ENCODE measurements around the gene USF2.

USF2 gene

DNA sequence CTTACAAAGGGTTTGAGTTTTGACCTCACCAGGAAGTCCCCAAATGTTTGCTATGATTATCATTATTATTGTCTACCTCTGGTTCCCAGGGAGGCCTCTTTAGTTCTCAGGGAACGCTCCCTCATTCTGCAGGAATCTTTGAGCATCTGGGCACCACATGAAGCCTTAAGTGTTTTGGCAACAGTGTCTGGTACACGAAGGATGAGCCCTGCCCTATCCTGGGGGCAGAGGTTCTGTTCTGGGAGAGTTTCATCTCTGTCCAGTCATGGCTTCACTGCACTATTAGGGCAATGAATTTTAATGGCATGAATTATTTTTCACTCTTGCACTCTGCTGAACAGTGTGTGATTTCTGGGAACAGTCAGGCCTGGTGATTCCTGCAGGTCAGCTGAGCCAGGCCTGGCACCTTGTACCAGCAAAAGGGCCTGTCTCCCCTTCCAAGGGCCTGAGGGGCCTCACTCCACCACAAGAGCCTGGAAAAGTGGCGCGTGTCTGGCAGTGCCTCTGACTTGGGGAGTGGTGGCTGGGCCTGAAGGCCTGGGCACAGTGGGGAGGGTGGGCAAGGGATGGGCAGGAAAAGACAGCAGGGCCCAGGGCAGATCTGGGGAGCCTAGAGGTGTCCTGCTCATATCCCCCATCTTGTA, 44.8 kb upstream of the USF2 start:
- no peak overlapping the region for H3K4me3 ChIP-seq (ENCODE audit: low read length)
- DNase-seq (ENCODE audit: low read depth): no peak
- TF ChIP-seq, protein P1, sequence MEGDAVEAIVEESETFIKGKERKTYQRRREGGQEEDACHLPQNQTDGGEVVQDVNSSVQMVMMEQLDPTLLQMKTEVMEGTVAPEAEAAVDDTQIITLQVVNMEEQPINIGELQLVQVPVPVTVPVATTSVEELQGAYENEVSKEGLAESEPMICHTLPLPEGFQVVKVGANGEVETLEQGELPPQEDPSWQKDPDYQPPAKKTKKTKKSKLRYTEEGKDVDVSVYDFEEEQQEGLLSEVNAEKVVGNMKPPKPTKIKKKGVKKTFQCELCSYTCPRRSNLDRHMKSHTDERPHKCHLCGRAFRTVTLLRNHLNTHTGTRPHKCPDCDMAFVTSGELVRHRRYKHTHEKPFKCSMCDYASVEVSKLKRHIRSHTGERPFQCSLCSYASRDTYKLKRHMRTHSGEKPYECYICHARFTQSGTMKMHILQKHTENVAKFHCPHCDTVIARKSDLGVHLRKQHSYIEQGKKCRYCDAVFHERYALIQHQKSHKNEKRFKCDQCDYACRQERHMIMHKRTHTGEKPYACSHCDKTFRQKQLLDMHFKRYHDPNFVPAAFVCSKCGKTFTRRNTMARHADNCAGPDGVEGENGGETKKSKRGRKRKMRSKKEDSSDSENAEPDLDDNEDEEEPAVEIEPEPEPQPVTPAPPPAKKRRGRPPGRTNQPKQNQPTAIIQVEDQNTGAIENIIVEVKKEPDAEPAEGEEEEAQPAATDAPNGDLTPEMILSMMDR (conservative IDR thresholded peaks at IDR 0.05; ENCODE audit: low read depth, low read length): no peak

DNA sequence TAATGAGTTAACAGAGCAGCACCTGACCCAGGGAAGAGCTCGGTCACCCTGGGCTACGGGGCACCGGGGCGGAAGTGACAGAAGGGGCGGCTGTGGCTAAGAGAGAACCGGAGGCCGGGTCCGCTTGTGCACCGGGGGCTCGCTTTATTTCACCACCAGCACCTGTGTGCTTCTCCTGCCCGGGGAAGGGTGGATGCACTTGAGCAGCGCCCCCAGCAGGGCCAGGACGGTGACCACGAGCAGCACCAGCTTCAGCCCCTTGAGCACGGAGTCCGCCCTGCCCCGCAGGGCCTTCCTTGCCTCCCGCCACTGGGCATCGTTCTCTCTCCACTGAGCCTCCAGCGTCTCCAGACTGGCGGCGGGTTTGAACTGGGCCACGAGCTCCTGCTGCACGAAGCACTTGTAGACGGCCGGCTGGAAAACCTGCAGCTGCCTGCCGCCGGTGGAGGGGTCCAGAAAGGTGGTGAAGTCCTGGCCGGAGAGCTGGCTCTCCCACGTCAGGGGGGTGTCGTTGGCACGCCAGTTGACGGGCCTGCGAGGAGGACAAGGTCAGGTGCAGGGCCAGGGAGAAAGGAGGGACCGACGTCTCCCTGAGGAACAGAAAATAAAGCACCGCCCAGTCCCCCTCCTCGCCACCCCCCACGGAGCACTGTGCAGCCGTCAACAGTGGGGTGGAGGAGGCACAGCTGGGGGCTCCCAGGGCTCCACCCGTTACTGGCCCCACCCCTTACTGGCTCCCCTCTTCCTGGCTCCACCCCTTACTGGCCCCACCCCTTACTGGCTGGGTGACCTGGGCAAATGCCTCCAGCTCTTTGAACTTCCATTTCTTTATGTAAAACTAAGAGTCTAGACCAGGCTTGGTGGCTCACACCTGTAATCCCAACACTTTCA, 43.8 kb upstream of the USF2 start:
- TF ChIP-seq, protein P1 (conservative IDR thresholded peaks at IDR 0.05; ENCODE audit: low read depth, low read length): peak; percentile 8
- H3K4me3 ChIP-seq (ENCODE audit: low read length): no peak overlapping the region
- DNase-seq (ENCODE audit: low read depth): no peak

DNA sequence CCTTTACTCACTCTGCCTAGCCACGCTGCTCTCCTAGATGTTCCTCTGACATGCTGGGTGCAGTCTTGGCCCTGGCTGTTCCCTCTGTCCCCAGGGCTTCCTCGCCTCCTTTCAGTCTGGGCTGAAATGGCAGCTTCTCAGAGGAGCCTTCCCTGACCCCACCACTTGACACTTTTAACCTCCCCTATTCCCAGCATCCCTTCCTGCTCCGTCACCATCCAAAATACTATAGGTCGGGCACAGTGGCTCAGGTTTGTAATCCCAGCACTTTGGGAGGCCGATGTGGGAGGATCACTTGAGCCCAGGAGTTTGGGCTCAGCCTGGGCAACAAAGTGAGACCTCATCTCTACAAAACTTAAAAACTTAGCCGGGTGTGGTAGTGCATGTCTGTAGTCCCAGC, 42.8 kb upstream of the USF2 start:
- DNase-seq (ENCODE audit: low read depth): no peak
- no peak overlapping the region for H3K4me3 ChIP-seq (ENCODE audit: low read length)
- TF ChIP-seq, protein P1 (conservative IDR thresholded peaks at IDR 0.05; ENCODE audit: low read depth, low read length): no peak

DNA sequence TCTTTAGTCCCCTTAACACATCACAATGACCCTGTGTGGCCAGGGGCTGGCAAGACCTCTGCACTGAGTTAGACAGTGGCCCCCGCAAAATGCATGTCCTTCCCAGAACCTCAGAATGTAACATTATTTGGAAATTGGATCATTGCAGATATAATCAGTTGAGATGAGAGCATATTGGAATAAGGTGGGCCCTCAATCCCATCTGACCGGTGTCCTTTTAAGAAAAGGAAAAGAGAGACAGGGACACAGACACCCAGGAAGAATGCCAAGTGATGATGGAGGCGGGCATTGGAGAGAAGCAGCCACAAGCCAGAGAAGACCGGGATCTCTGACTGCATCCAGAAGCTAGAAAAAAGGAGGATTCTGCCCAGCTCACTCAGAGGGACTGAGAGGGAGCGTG, 42.0 kb upstream of the USF2 start:
- H3K4me3 ChIP-seq (ENCODE audit: low read length): no peak overlapping the region
- TF ChIP-seq, protein P1 (conservative IDR thresholded peaks at IDR 0.05; ENCODE audit: low read depth, low read length): no peak
- DNase-seq (ENCODE audit: low read depth): no peak

DNA sequence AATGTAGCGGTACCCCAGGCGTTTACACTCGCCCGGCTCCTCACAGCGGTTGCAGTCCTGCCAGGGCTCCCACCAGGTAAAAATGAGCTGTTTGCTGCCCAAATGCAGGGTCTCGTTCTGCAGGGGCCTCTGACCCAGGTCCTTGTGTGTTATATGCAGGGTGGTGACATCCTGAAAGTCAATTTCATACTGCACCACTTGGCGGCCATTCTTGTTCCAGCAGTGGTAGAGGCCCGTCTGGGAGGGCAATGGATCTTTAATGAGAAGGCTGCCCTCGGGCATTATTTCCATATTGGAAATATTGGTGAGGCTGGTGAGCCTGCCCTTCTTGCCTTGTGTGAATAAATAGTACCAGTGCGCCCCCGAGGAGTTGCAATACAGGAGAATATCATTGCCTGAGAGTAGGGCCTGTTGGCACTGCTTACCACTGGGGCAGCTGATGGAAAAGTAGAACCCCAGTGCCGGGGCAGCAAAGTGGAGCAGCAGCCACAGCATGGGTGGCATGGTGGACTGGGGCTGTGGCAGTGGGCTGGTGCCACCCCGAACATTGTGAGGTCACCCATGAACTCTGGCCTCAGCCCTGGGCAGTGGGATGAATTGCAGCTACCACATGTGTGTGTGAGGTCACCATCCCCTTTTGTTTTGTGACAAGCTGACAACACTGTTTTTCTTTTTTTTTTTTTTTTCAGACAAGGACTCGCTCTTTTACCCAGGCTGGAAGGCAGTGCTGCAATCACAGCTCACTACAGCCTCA, 40.4 kb upstream of the USF2 start, which contains the start of gene FAM187B:
Gene FAM187B, minus strand, starts transcription at position 563 of the 754 bp plus-strand sequence. Its CDS starts 59 bp downstream, at position 504.
- TF ChIP-seq, protein P1 (conservative IDR thresholded peaks at IDR 0.05; ENCODE audit: low read depth, low read length): no peak
- H3K4me3 ChIP-seq (ENCODE audit: low read length): no peak within 1 kb of the TSS
- no peak for DNase-seq (ENCODE audit: low read depth)

DNA sequence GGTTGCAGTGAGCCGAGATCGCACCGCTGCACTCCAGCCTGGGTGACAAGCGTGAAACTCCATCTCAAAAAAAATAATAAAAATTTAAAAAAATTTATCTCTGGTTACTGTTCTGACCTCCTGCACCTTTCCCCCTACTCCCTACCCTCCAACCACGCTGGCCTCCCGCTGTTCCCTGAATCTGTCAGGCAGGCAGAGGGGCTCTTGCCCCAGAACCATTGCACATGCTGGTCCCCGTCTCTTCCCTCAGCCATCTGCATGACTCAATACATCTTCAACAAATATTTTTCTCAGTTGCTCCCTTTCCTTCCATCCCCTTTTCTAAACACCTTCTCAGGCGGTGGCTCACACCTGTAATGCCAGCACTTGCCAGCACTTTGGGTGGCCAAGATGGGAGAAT, 39.2 kb upstream of the USF2 start:
- TF ChIP-seq, protein P1 (conservative IDR thresholded peaks at IDR 0.05; ENCODE audit: low read depth, low read length): no peak
- no peak overlapping the region for H3K4me3 ChIP-seq (ENCODE audit: low read length)
- DNase-seq (ENCODE audit: low read depth): no peak
